Natural killer cell (primary cell): Measurements from ENCODE around the gene CLOCK. TPM values are rescaled to one million over a fixed set of nuclear protein-coding genes. Genes with fewer than 3 reads are reported as not detected.

ENCODE experiments used
- ATAC-seq, 3 donors: fragments of 150-1000 bp in 2 of 3; fragments of 200-7000 bp in 1 of 3; cut with Tn5 transposase; 1 replicate in 1 of 3; 2 replicates in 2 of 3; pipeline ENCODE4 v1.10.0; 2021; ENCODE audit warnings: mild to moderate bottlenecking in 2 of 3, moderate library complexity in 2 of 3
- DNase-seq, 2 donors: peaks; one replicate each; pipeline versions ENCODE4 v3.0.0 to v3.0.0-alpha.2; 2013 to 2021; ENCODE audit warnings: mixed read lengths in 1 of 2
- H3K27ac ChIP-seq: one replicate; pipeline ENCODE4 v1.5.1; 2013; ENCODE audit warnings: mild to moderate bottlenecking, low read length
- H3K27me3 ChIP-seq: one replicate; pipeline ENCODE4 v1.6.1; 2013; ENCODE audit warnings: low read length; ENCODE audit not compliant: control insufficient read depth, insufficient read depth
- H3K36me3 ChIP-seq: one replicate; pipeline ENCODE4 v1.6.1; 2013; ENCODE audit warnings: low read length; ENCODE audit not compliant: control insufficient read depth, insufficient read depth
- H3K4me1 ChIP-seq: one replicate; pipeline ENCODE4 v1.6.1; 2013; ENCODE audit warnings: low read length; ENCODE audit not compliant: control insufficient read depth, insufficient read depth
- H3K4me3 ChIP-seq: one replicate; pipeline ENCODE4 v1.5.1; 2013; ENCODE audit warnings: low read length
- H3K9me3 ChIP-seq: one replicate; pipeline ENCODE4 v1.6.1; 2013; ENCODE audit warnings: low read length; ENCODE audit not compliant: control insufficient read depth, insufficient read depth
- H3K27ac Mint-ChIP-seq, 2 donors: one replicate each; pipeline ENCODE4 v1.8.0; 2022; ENCODE audit warnings: mild to moderate bottlenecking in 2 of 2, mixed read lengths in 2 of 2, moderate library complexity in 1 of 2
- H3K27me3 Mint-ChIP-seq, 2 donors: one replicate each; pipeline ENCODE4 v1.8.0; 2022; ENCODE audit warnings: low read depth in 2 of 2, mixed read lengths in 2 of 2
- H3K36me3 Mint-ChIP-seq: one replicate; pipeline ENCODE4 v1.8.0; 2022; ENCODE audit warnings: mixed read lengths
- H3K4me1 Mint-ChIP-seq, 2 donors: one replicate each; pipeline ENCODE4 v1.8.0; 2022; ENCODE audit warnings: mixed read lengths in 2 of 2
- H3K4me3 Mint-ChIP-seq: one replicate; pipeline ENCODE4 v1.8.0; 2022; ENCODE audit warnings: mild to moderate bottlenecking, moderate library complexity, mixed read lengths
- H3K9me3 Mint-ChIP-seq, 2 donors: one replicate each; pipeline ENCODE4 v1.8.0; 2022; ENCODE audit warnings: mixed read lengths in 2 of 2
- CTCF ChIP-seq: fragments of 200-600 bp; IDR thresholded peaks from one replicate; pipeline ENCODE4 v1.8.0; 2022; ENCODE audit warnings: antibody characterized with exemption
- WGBS: methylation state at CpG from one replicate; pipeline ENCODE4 v1.1.7; 2013; ENCODE audit warnings: missing lambda C conversion rate; ENCODE audit not compliant: insufficient coverage; 5-methylcytosine and 5-hydroxymethylcytosine counted together
- intact Hi-C: fragments of 100-400 bp; cut with micrococcal nuclease; formaldehyde crosslinking; loops from one replicate; pipeline ENCODE4 v1.14.2; 2022
- total RNA-seq, 4 donors: library from RNA; stranded (reverse); fragments of 120-200 nt in 1 of 4; gene quantifications; one replicate each; pipeline versions ENCODE4 v1.2.3 to v1.2.4, GENCODE V29; 2013 to 2022

The CLOCK gene
- total RNA-seq, 3 donors from 2014 or later (not counting 1 experiment from before 2014, with no cell fraction given) = 11.4 to 15.8 (median 13.4) TPM

- H3K27me3 ChIP-seq = no peaks in the 10 kb centered on the region
- DNase-seq (no peak), ATAC-seq (no peak)
- Mint-ChIP-seq H3K27ac (no peak overlapping the region), H3K4me1 (peaks cover 16 to 37% of the 10 kb centered on the region in 2 donors), H3K36me3 (no peaks in the 10 kb centered on the region), H3K4me3 (no peak overlapping the region), H3K27me3 (no peaks in the 10 kb centered on the region), H3K9me3 (no peaks in the 10 kb centered on the region)
- no peaks in the 10 kb centered on the region for H3K36me3 ChIP-seq
- no peaks in the 10 kb centered on the region for H3K9me3 ChIP-seq
- 100% methylated on average over 3 of the region's 3 CpGs for WGBS
- no peak overlapping the region for H3K27ac ChIP-seq
- TF ChIP-seq CTCF = no peak
- H3K4me3 ChIP-seq = no peak overlapping the region
- peaks cover 2% of the 10 kb centered on the region for H3K4me1 ChIP-seq
- intact Hi-C loops = loop anchor here (10.0 kb wide), 1 partner anchor 195 kb away; the partner anchor contains the start of gene SRD5A3
Measured at GRCh38 chr4:55540271-55540670, 6.4 kb downstream of the CLOCK start.

- Histone ChIP-seq H3K27me3 (no peaks in the 10 kb centered on the region), H3K9me3 (no peaks in the 10 kb centered on the region), H3K36me3 (no peaks in the 10 kb centered on the region), H3K27ac (no peak overlapping the region), H3K4me1 (peaks cover 2% of the 10 kb centered on the region), H3K4me3 (no peak overlapping the region)
- ATAC-seq (no peak), DNase-seq (no peak)
- Mint-ChIP-seq H3K4me3 (no peak overlapping the region), H3K27me3 (no peaks in the 10 kb centered on the region), H3K9me3 (no peaks in the 10 kb centered on the region), H3K27ac (no peak overlapping the region), H3K36me3 (no peaks in the 10 kb centered on the region), H3K4me1 (peaks cover 13 to 31% of the 10 kb centered on the region in 2 donors)
- intact Hi-C loops = loop anchor here (10.0 kb wide), 1 partner anchor 195 kb away; the partner anchor contains the start of gene SRD5A3
- TF ChIP-seq CTCF = no peak
- WGBS = 100% methylated on average over 2 of the region's 2 CpGs
Measured at GRCh38 chr4:55539658-55540057, 7.1 kb downstream of the CLOCK start.

GRCh38 chr4:55538531-55538930 lies 8.2 kb downstream of the CLOCK start:
- Histone ChIP-seq H3K4me1 (peaks cover 2% of the 10 kb centered on the region), H3K36me3 (no peaks in the 10 kb centered on the region), H3K9me3 (no peaks in the 10 kb centered on the region), H3K27me3 (no peaks in the 10 kb centered on the region), H3K4me3 (no peak overlapping the region), H3K27ac (no peak overlapping the region)
- no peak for TF ChIP-seq CTCF
- ATAC-seq (no peak), DNase-seq (peak in 1 of 2 donors; percentile 7)
- Mint-ChIP-seq H3K4me1 (peaks cover 7 to 31% of the 10 kb centered on the region in 2 donors), H3K36me3 (no peaks in the 10 kb centered on the region), H3K4me3 (peak overlapping the region; percentile 14), H3K27me3 (no peaks in the 10 kb centered on the region), H3K9me3 (no peaks in the 10 kb centered on the region), H3K27ac (peak overlapping the region in 1 of 2 donors; percentile 21)
- intact Hi-C loops = no loop called here

GRCh38 chr4:55534306-55534705 lies 12.4 kb downstream of the CLOCK start:
- Histone ChIP-seq H3K9me3 (peaks cover 3% of the 10 kb centered on the region), H3K36me3 (no peaks in the 10 kb centered on the region), H3K27ac (no peak overlapping the region), H3K27me3 (no peaks in the 10 kb centered on the region), H3K4me1 (peaks cover 2% of the 10 kb centered on the region), H3K4me3 (no peak overlapping the region)
- intact Hi-C loops = no loop called here
- H3K4me1 Mint-ChIP-seq = peaks cover 11 to 45% of the 10 kb centered on the region in 2 donors
- DNase-seq (no peak), ATAC-seq (no peak)
- no peak for TF ChIP-seq CTCF
- no peak overlapping the region for H3K27ac Mint-ChIP-seq
- no peak overlapping the region for H3K4me3 Mint-ChIP-seq
- no peaks in the 10 kb centered on the region for H3K27me3 Mint-ChIP-seq
- H3K36me3 Mint-ChIP-seq = no peaks in the 10 kb centered on the region
- H3K9me3 Mint-ChIP-seq = no peaks in the 10 kb centered on the region
